Eye (tissue), 1 donor: Measurements from ENCODE around the gene SOCS6.

ENCODE experiments used
- DNase-seq: peaks from one replicate; pipeline ENCODE4 v3.0.0-alpha.2; 2015

SOCS6 gene

DNA sequence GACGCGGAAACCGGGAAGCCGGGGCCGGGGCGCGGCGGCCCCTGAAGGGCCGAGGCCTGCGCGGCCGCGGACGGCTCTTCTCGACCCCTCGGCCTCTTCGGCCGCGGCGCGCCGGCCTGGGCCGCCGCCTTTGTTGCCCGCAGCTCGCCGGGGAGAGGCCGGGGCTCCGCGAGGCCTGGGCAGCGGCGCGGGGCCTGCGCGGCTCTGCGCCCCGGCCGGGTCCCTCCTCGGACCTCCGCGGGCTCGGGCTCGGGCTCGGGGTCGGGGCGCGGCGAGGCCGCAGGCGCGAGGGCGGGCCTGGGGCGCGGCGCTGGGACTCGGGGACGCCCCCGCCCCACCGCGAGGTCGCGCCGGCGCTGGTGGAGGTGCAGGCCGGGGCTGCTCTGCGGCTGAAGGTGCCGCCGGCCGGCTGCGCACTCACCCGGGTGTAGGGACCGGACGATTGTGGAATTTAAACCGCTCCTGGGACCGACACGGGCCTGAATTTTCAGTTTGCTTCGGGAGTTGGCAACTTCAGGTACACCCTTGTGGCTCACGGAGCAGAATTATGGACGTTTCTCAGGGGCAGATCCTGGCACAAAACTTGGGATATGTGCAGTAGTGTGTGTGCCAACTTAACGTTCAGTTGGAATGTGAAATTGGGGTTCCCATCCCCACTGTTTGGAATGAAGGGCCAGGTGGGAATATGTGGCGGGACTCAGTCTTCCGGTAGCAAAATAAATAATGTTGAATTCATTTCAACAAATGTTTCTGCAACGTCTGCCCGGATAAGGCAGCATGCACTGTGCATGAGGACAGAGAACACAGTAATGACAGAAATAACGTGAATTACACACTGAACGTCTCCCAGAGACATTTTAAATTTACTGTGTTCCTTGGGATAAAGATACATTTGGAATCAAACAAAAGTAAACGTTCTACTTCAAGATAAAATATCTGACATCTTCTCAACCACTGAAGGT lies 787 bp downstream of the SOCS6 start:
- DNase-seq, result peak; percentile 73

DNA sequence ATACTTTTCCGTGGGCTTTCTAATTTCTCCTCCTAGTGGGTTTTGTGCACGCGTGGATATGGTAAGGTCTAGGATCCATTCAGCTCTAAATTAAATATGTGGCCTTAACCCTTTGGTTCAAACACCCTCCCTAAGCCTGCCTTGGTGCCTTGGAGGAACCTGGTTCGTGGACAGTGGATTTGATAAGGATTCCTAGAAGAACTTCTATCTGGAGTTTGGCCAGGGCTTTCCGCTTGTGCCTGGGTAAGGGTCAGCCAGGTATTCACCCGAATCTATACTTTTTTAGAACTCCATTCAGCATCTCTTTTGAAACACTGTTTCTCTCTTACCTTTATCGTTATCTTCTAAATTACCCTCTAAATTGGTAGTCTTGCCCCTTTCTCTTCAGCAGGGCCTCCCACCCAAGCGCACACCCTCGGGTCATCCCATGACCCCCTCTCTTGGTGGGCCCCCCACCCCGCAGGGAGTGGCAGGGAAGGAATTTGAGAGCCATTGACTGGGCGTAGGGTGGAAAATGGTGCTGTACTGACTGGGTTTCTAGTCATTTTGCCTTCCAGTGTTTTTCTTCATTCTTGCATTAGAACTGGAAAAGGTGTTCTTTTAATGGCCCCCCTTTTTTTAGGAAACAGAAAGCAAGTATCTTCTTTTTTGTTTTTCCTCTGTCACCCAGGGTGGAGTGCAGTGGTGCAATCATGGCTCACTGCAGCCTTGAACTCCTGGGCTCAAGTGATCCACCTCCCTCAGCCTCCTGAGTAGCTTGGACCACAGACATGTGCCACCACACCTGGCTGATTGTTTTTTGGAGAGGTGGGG lies 1.8 kb downstream of the SOCS6 start:
- no peak for DNase-seq

DNA sequence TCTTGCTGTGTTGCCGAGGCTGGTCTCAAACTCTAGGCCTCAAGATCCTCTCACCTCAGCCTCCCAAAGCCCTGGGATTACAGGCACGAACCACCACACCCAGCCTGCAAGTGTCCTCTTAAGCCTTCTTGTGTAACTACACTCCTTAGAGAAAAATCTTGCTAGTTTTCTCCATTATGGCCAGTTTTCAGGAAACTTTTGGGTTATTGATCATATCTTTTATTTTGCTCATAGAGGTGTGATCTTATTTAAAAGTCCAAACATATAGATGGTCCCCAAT lies 2.4 kb downstream of the SOCS6 start:
- no peak for DNase-seq

DNA sequence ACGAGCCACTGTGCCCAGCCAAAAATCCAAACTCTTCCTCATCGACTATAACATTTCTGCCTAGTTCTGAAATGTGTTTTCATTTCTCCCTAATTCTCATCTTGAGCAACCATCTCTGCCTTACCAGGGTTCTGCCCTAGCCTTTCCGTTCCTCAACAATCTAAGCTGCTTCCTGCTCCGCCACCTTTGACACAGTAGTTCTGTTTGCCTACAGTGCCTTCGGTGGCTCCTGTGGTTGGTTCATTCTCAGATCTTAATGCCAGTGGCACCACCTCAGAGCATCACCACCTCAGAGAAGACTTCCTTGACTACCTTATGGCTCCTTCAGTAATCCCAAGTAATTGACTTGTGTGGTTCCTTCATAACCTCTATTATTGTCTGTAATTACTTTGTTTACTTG lies 3.8 kb downstream of the SOCS6 start:
- no peak for DNase-seq

DNA sequence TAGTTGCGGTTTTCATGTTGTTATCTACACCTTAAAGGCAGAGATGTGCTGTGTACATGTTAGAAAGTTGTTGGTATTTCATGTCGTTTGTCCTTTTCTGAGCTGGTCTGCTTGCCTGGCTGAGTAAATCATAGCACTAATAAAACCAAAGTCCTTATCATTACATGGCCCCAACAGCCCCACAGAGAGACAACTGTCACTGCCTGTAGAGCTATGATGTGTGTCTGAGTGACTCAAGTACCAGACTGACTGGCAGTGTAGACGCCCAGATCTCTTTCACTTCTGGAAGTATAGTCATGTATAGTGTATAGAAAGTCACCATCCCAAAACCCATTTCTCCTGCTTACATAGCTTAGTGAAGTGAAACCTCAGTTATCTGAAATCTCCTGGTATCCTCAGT lies 4.3 kb downstream of the SOCS6 start:
- no peak for DNase-seq

DNA sequence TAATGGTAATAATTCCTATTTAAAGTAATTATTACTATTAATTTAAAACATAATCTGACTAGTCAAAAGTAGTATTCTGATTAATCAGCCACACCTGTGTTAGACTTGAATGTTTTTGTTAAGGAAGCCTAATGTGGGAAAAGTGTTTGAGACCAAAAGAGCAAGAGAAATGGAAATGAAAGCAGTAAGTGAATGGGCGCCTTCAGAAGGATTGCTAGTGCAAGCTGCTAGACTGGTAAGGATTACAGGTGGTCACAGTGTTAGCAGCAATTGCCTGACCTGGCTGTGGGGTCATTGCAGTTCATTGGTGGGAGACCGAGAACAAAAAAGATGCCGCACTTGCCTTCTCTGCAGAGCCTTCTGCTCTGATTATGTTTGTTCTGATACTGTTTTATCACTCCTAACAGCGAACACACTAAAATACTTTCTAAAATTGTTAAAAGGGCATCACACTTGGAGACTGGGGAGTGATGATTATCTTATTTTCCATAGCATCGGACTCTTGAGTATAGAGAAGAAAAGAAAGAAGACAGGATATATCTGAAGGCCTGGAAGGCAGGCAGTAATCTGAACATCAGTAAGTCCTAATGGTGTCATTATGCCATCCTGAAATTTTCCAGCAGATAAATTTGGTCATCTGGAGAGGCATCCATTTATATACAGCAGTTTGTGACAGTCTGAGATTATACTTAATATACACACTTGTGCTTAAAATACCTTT lies 5.8 kb downstream of the SOCS6 start:
- DNase-seq, result no peak

DNA sequence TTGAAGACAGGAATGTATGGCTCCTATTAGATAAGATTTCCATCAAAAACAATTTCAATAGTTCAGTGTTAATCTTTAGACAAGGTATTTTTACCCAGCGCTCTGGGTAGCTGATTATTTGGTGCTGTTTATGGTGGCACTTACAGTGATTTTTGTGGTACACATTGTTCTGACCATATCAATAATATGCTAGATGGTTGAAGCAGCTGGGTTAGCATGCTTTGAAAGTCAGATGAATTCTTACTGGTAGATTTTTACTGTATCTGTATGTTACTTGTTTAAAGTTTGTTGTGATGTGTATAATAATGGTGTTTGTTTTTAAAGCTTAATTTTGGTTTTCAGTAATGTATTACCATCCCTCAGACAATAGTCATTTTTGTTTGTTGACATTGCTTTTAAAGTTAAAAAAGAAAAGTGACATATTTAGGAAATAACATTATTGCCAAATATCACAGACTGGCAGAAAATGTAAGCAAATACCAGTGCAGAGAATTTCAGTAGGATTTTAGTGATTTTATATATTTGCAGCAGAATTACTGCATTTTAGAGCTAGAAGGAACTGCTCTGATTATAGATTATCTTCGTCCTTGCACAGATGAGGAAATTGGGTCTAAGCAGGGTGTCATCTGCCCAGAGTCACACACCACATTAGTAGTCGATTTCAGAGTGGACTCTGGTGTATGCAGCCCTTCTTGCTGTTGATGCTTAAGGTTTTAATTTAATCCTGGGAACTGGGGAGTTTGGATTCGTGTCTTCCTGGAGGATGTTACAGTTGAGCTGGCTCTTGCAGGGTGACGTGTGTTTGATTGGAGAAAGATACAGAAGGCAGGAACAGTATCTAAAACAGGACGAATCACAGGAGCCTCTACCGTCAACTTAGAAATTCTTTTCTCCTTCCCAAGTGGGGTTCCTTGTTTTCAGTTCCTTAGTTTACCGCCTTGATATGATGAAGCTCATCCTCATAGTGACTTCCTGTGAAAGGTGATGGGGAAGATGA lies 6.6 kb downstream of the SOCS6 start:
- peak; percentile 15 for DNase-seq

DNA sequence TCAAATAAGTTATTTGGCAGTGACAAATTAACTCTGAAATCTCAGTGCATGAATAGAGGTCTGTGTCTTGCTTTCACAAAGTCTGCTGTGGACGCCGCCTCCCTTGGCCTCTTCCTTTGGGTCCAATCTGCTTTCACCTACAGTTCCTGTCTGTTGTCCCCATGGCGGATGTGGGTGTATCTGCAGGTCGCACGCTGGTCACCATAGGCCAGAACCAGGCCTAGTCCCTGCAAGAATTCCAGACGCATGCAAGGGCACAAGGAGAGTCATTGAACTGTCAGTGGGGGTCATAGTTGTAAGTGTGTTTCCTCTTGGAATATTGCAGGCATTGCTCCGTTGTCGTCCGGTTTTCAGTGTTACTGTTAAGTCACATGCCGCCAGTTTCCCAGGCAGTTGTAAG lies 7.4 kb downstream of the SOCS6 start:
- DNase-seq, result no peak

DNA sequence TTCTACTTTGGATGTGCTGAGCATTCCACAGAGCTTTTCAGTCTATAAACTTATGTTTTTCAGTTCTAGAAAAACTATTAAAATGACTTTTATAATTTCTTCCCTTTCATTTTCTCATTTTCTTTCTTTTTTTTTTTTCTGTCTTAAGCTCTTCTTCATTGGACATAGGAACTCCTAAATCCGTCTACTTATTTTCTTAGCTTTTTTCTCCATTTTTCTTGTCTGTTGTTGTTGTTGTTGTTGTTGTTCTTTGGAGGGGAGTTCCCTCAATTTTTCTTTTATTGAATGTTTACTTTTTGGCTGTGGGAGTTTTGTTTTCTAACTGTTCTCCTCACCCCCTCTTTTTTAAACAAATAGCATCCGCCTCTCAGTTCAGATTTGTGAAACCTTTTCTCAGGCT lies 7.9 kb downstream of the SOCS6 start:
- DNase-seq, result no peak

DNA sequence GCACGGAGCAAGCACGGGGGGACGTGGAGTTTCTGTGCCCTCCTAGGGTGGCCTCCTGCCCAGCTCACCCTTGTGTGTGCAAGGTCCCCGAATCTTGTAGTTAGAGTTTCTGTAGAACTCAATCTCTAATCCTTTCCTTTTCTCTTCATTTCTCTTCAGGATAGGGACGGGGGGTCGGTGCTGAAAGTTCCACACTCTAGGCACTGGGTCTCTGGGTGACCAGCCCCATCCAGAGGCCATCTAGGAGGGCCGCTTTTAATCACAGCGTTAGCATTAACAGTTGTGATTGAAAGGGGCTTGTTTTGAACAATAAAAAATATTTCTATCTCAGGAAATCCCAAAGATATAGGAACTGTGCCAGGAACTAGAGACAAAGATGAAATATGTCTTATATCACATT lies 10.5 kb downstream of the SOCS6 start:
- no peak for DNase-seq

DNA sequence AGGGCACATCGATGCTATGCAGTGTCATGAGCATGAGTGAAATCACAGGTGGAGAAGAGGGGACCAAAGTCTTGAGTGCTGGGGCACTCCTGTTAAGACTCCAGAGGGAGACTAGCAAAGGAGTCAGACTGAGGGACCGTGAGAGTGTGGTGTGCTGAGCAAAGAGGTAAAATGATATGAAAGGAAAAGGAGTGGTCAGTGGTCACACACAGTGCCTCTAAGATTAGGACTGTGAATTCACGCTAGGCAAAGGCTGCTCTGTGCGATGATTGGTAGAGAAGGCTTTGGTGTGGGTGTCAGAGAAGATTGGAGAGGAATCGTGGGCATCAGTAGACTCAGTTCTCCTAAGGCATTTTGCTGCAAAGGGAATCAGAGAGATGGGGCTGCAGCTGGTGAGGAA lies 12.8 kb downstream of the SOCS6 start:
- no peak for DNase-seq

DNA sequence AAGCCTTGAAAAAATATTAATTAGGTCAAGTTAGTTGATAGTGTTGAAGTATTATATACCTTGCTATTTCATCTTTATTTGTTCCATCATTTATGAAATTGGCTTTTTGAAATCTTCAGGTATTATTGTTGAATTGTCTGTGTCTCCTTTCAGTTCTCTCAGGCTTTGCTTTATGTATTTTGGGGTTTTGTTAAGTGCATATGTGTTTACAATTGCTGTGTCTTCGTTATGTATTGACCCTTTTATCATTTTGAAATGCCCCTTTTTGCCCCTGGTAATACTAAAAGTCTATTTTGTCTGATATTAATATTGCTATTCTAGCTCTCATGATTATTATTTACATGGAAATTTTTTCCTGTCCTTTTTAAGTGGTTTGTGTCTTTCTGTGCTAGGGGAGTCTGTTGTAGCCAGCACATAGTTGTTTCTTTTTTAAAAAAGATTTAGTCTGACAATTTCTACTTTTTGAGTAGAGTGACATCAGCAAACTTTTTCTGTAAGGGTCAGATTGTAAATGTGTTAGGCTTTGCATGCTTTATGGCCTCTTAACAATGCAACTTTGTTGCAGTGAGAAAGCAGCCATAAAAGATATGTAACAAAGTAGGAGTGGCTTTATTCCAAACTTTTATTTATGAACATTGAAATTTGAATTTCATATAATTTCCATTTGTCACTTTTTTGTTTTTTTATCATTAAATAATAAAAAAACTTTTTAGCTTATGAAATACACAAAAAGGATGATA lies 19.9 kb downstream of the SOCS6 start:
- no peak for DNase-seq

DNA sequence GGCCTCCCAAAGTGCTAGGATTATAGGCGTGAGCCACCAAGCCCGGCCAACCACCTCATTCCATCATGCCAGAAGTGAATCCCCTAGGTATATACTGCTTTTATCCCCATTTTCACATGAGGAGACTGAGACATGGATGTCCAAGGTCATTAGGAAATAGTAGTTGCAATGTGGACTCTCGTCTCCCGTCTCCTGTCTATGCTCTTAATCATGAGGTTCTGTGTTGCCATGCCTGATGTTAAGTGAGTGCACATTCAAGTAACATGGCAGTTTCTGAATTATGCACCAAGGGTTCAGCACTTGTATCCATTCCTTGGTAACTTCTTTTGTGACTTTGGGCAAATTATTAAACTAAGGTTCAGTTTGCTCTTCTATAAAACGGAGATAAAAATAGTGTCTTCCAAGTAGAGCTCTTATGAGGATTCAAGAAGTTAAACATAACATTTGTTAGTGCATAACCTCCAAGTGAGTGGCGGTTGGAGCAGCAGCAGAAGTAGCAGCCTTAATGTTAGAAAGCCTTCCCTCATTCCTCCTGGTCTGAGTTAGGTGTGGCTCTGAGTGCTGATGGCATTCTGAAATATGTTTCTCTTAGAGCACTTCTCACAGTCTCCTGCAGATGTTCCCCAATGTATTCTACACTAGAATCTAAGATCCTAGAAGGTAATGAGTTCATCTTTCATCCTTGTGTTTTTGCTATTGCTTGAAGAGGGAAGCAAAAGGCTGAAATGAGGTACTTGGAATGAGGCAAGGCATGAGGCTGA lies 21.9 kb downstream of the SOCS6 start:
- no peak for DNase-seq

DNA sequence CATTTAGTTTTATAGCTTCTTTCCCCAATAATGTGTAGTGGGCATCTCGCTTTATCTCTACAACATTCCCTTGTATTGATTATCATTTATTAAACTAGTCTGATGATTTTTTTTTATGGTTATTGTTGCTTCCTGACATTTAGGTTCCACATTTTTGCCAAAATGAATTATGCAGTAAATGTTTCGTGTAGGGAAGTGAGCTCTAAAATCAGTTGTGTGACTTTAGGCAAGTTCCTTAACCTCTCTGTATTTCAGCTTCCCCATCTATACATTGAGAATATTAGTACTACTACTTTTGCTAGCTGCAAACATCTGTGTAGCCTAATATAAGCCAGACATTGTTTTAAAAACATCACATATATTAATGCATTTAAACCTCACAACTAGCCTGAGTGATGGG lies 22.9 kb downstream of the SOCS6 start:
- DNase-seq, result no peak

DNA sequence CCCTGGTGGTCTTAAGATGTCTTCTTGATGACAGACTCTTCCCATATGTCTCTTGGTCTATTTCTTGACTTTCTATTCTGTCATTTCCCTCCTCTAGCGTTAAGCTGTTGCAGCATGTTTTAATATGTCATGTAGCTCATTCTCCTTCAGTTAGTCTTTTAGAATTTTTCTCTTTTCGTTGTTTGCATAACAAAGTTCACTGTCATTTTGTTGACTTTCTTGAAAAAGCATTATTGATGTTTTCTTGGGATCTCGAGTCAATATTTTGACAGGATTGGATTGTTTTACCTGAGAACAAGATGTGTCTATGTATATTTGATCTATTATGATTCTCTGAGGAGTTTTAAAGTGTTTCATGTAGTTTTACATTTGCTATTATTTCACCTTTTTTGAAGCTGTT lies 24.8 kb downstream of the SOCS6 start:
- DNase-seq, result no peak

DNA sequence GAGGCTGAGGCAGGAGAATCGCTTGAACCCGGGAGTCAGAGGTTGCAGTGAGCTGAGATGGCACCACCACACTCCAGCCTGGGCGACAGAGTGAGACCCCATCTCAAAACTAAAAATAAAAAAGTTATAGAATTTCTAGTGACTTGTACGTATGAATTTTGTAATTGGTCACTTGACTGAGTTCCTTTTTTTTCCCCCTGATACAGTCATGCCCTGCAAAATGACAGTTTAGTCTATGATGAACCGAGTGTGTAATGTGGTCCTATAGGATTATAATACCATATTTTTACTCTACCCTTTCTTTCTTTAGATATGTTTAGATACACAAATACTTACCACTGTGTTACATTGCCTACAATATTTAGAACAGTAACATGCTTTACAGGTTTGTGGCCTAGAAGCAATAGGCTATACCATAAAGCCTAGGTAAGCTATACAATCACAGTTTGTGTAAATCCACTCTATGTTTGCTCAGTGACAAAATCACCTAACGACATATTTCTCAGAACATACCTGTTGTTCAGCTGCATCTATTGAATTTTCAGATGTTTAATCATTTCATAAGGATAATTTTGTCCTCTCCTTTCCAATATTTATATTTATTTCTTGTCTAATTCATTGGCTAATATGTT lies 25.4 kb downstream of the SOCS6 start:
- no peak for DNase-seq

DNA sequence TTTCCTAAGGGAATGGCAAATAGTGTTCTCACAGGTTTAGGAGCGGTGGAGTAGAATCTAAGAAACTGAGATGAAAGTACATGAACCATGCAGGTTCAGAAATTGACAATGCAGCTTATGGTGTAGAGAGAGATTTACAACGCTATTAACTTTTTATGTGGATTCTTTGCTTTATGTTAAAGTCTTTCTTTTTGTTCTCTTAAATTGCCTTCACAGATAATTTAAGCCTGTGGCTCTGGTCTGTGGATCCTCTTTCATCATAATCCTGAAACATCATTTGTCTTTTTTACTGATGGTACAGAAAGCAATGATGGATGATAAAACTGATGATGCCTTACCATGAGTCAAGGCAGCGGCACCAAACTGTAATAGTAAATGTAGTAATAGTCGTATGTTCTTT lies 30.3 kb downstream of the SOCS6 start:
- no peak for DNase-seq

DNA sequence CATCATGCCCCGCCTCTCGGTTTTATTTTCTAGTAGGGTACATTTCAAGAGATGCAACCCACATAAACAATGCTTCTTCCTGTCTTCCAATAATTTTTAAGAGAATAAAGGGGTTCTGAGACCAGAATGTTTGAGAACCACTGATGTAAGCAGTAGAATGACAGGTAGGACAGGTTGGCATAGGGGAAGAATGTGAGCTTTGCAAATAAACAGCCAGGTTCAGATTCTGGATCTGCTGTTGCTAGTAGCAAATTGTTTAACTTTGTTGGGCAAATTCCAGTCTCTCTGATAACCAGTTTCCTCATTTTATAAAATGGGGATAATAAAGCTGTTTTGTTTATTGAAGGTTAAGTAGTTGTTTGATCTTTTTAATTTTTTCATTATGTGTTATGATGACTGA lies 32.8 kb downstream of the SOCS6 start:
- DNase-seq, result no peak

DNA sequence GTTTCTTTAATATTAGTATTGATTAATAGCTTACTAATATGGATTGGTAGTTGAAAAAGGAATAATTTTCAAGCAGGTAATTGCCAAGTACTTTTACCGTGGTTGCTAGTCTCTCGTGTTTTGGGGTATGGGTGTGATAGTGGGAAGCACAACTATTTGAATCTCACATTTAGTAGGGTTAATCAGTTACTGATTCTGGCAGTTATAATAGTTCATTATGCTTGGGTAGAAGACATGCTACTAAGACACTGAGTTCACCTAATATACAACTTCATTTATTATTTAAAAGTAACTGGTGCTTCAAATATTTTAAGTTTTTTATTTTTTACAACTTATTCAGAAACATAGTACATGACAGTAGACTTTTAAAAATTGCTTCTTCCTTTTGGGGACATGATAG lies 33.5 kb downstream of the SOCS6 start:
- no peak for DNase-seq

DNA sequence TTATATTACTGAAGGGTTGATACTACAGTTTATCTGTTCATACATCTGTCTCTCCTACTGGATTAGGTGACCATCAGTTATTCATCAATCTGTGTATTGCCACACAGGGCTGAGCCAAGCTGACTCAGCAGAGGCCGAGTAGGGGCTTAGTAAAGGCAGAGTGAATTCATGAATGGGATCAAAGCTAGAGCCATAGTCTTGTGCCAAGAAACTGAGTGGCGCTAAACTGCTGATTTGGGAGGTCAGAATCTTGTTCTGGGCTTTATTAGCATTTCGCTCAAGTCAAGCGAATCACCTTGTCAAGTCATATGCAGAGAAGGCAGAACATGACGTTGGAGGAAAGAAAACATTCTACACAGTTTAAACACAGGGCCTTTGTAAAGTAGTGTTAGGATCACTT lies 34.1 kb downstream of the SOCS6 start:
- DNase-seq, result peak; percentile 10
